Astrocyte (in vitro differentiated cells and primary cell): ENCODE results near the gene AKAP9.

Experiments used
- CTCF ChIP-seq: IDR thresholded peaks from 2 replicates; pipeline ENCODE4 v1.5.1; 2011; ENCODE audit warnings: low read depth, mild to moderate bottlenecking, inconsistent platforms, low read length, moderate library complexity; ENCODE audit not compliant: insufficient read depth
- EZH2 ChIP-seq: IDR thresholded peaks from 2 replicates; pipeline ENCODE4 v1.6.1; 2012; ENCODE audit warnings: mild to moderate bottlenecking, low read length, inconsistent platforms; ENCODE audit not compliant: insufficient read depth

GRCh38 chr7:91918356-91918755 lies 22.3 kb upstream of the AKAP9 start:
- TF ChIP-seq CTCF: no peak
- TF ChIP-seq EZH2: no peak
